Loucy (cell line): ENCODE measurements around the gene FAM151A.

Source experiments
- EZH2phosphoT487 ChIP-seq: fragments of 200-600 bp; IDR thresholded peaks from 2 replicates; pipeline ENCODE4 v1.6.1; 2018; ENCODE audit warnings: antibody characterized with exemption, mild to moderate bottlenecking, moderate library complexity, borderline replicate concordance
- TF ChIP-seq, protein P1 (sequence below): fragments of 200-600 bp; sonication (generic); conservative IDR thresholded peaks from 2 replicates; pipeline ENCODE4 v1.5.1; 2014; ENCODE audit warnings: mild to moderate bottlenecking, antibody characterized with exemption, low read length

DNA sequence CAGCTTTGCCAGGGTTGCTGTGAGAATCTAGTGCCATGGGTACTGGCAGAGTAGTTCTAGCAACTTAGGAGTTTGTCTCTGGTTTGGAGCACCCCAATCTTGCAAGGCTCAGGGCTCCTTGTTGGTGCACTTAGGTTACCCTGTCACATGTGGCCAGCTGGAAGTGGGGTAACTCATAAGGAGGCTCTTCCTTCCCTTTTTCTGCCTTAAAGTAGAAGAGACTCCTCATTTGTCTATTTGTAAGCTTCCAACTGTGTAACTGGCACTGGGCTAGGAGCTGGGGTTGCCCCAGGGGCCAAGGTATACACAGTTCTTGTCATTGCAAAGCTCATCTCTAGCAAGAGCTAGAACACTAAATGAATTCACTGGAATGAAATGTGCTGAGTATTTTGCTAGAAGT lies 28.8 kb upstream of the FAM151A start:
- TF ChIP-seq, protein P1, sequence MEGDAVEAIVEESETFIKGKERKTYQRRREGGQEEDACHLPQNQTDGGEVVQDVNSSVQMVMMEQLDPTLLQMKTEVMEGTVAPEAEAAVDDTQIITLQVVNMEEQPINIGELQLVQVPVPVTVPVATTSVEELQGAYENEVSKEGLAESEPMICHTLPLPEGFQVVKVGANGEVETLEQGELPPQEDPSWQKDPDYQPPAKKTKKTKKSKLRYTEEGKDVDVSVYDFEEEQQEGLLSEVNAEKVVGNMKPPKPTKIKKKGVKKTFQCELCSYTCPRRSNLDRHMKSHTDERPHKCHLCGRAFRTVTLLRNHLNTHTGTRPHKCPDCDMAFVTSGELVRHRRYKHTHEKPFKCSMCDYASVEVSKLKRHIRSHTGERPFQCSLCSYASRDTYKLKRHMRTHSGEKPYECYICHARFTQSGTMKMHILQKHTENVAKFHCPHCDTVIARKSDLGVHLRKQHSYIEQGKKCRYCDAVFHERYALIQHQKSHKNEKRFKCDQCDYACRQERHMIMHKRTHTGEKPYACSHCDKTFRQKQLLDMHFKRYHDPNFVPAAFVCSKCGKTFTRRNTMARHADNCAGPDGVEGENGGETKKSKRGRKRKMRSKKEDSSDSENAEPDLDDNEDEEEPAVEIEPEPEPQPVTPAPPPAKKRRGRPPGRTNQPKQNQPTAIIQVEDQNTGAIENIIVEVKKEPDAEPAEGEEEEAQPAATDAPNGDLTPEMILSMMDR = no peak
- TF ChIP-seq EZH2phosphoT487 = no peak
